PC-3 (cell line): ENCODE measurements around the gene KIF2A. TPM values are rescaled to one million over a fixed set of nuclear protein-coding genes. Genes with fewer than 3 reads are reported as not detected.

Experiments
- ATAC-seq: fragments of 200-7000 bp; cut with Tn5 transposase; 2 replicates; pipeline ENCODE4 v1.9.1; 2020; ENCODE audit warnings: mild to moderate bottlenecking, moderate library complexity
- BruUV-seq: library from RNA; stranded (reverse); fragments of 400-500 nt; replicated peaks from 2 replicates; lab custom pipeline; 2021; lab: Mats Ljungman, UMichigan
- CTCF ChIA-PET: fragments of 300-600 bp; sonication (Branson Sonifier 250); formaldehyde crosslinking; loops from one replicate; lab custom pipeline; 2022; ENCODE audit warnings: antibody characterized with exemption; lab: Charles Lee
- POLR2A ChIA-PET: fragments of 300-600 bp; sonication (Branson Sonifier 250); formaldehyde crosslinking; loops from one replicate; lab custom pipeline; 2022; ENCODE audit warnings: antibody characterized with exemption; ENCODE audit not compliant: unreplicated experiment; lab: Charles Lee
- DNase-seq: peaks from one replicate; pipeline ENCODE4 v3.0.0-alpha.2; 2015
- H2AFZ ChIP-seq: fragments of 300-600 bp; sonication (generic); 2 replicates; pipeline ENCODE4 v1.6.0; 2016; ENCODE audit warnings: antibody characterized with exemption, low read length
- H3F3A ChIP-seq: fragments of 300-600 bp; sonication (generic); one replicate; pipeline ENCODE4 v1.6.0; 2017; ENCODE audit warnings: antibody characterized with exemption, low read length, control low read depth, mild to moderate bottlenecking; ENCODE audit not compliant: unreplicated experiment
- H3K27ac ChIP-seq: fragments of 300-600 bp; sonication (generic); 2 replicates; pipeline ENCODE4 v1.5.1; 2016; ENCODE audit warnings: mild to moderate bottlenecking, low read length
- H3K27me3 ChIP-seq: fragments of 300-600 bp; sonication (generic); 2 replicates; pipeline ENCODE4 v1.6.1; 2016; ENCODE audit warnings: low read length, mixed read lengths
- H3K36me3 ChIP-seq: fragments of 300-600 bp; sonication (generic); 2 replicates; pipeline ENCODE4 v1.6.1; 2016; ENCODE audit warnings: low read depth, mixed run types, low read length, mixed read lengths
- H3K4me1 ChIP-seq: fragments of 300-600 bp; sonication (generic); 2 replicates; pipeline ENCODE4 v1.5.1; 2016; ENCODE audit warnings: low read length; ENCODE audit not compliant: insufficient read depth
- H3K4me2 ChIP-seq: fragments of 300-600 bp; sonication (generic); 2 replicates; pipeline ENCODE4 v1.6.0; 2016; ENCODE audit warnings: low read length
- H3K4me3 ChIP-seq: fragments of 300-600 bp; sonication (generic); 2 replicates; pipeline ENCODE4 v1.5.1; 2016; ENCODE audit warnings: mild to moderate bottlenecking, low read length, mixed read lengths
- H3K79me2 ChIP-seq: fragments of 300-600 bp; sonication (generic); 2 replicates; pipeline ENCODE4 v1.6.1; 2017; ENCODE audit warnings: low read length, mixed read lengths
- H3K9ac ChIP-seq: fragments of 300-600 bp; sonication (generic); 2 replicates; pipeline ENCODE4 v1.6.0; 2016; ENCODE audit warnings: mild to moderate bottlenecking, low read length
- H3K9me2 ChIP-seq: fragments of 300-600 bp; sonication (generic); replicated peaks from 2 replicates; pipeline ENCODE4 v1.6.1; 2016; ENCODE audit warnings: mixed run types, low read length, mixed read lengths
- H3K9me3 ChIP-seq: fragments of 300-600 bp; sonication (generic); 2 replicates; pipeline ENCODE4 v1.6.1; 2016; ENCODE audit warnings: low read length, mixed read lengths
- H4K20me1 ChIP-seq: fragments of 300-600 bp; sonication (generic); 2 replicates; pipeline ENCODE4 v1.6.1; 2016; ENCODE audit warnings: low read length, mixed read lengths
- CTCF ChIP-seq: fragments of 300-600 bp; sonication (generic); conservative IDR thresholded peaks from 2 replicates; pipeline ENCODE4 v1.5.1; 2017; ENCODE audit warnings: antibody characterized with exemption, low read depth, mild to moderate bottlenecking, low read length
- EZH2 ChIP-seq: fragments of 300-600 bp; sonication (generic); IDR thresholded peaks from one replicate; pipeline ENCODE4 v1.6.1; 2017; ENCODE audit warnings: antibody characterized with exemption, mild to moderate bottlenecking, low read length; ENCODE audit not compliant: unreplicated experiment
- EZH2phosphoT487 ChIP-seq: fragments of 300-600 bp; sonication (generic); IDR thresholded peaks from 2 replicates; pipeline ENCODE4 v1.6.1; 2018; ENCODE audit warnings: mild to moderate bottlenecking, antibody characterized with exemption, low read length, borderline replicate concordance
- intact Hi-C: fragments of 100-400 bp; cut with micrococcal nuclease; formaldehyde crosslinking; loops from 2 replicates; pipeline ENCODE4 v1.9.0; 2023
- total RNA-seq: library from RNA; depleted of rRNA; stranded (reverse); fragments of >200 nt; gene quantifications from 2 replicates; pipeline ENCODE4 v1.2.3, GENCODE V29; 2014

KIF2A gene
- total RNA-seq, 1 experiment from 2014 or later, result 26.4 TPM

GRCh38 chr5:62310426-62311143 lies 4.6 kb downstream of the KIF2A start:
- Histone ChIP-seq H4K20me1 (peaks cover 36% of the 10 kb centered on the region), H3K9me2 (no peaks in the 10 kb centered on the region), H3K9me3 (no peaks in the 10 kb centered on the region), H3K4me1 (peaks cover 35% of the 10 kb centered on the region), H3K9ac (no peak overlapping the region), H3K36me3 (no peaks in the 10 kb centered on the region), H2AFZ (no peak overlapping the region), H3F3A (no peaks in the 10 kb centered on the region), H3K27me3 (no peaks in the 10 kb centered on the region), H3K79me2 (peaks cover 92% of the 10 kb centered on the region), H3K4me2 (no peak overlapping the region), H3K27ac (no peak overlapping the region), H3K4me3 (no peak overlapping the region)
- DNase-seq, result no peak
- TF ChIP-seq CTCF, result no peak
- no peak for TF ChIP-seq EZH2
- TF ChIP-seq EZH2phosphoT487, result no peak
- ChIA-PET POLR2A (no interaction called here), CTCF (no interaction called here)
- intact Hi-C loops, result no loop called here
- no TSS peak for BruUV-seq
- ATAC-seq, result no peak

GRCh38 chr5:62312036-62312435 lies 6.0 kb downstream of the KIF2A start:
- Histone ChIP-seq H3K4me2 (no peak overlapping the region), H3K4me3 (no peak overlapping the region), H3K9me2 (no peaks in the 10 kb centered on the region), H3F3A (no peaks in the 10 kb centered on the region), H3K9ac (no peak overlapping the region), H2AFZ (no peak overlapping the region), H4K20me1 (peaks cover 36% of the 10 kb centered on the region), H3K27me3 (no peaks in the 10 kb centered on the region), H3K9me3 (no peaks in the 10 kb centered on the region), H3K79me2 (peaks cover 98% of the 10 kb centered on the region), H3K27ac (peak overlapping the region; percentile 20), H3K36me3 (no peaks in the 10 kb centered on the region), H3K4me1 (peaks cover 33% of the 10 kb centered on the region)
- DNase-seq, result no peak
- TF ChIP-seq CTCF (no peak), EZH2phosphoT487 (no peak), EZH2 (no peak)
- BruUV-seq, result no TSS peak
- intact Hi-C loops, result no loop called here
- peak; percentile 31; the same call in 1 of the 2 replicates for ATAC-seq
- ChIA-PET POLR2A (no interaction called here), CTCF (no interaction called here)

- Histone ChIP-seq H4K20me1 (peaks cover 39% of the 10 kb centered on the region), H3K27ac (peak overlapping the region; percentile 20), H3K36me3 (no peaks in the 10 kb centered on the region), H3K4me1 (peaks cover 27% of the 10 kb centered on the region), H3K9me3 (no peaks in the 10 kb centered on the region), H2AFZ (no peak overlapping the region), H3F3A (no peaks in the 10 kb centered on the region), H3K79me2 (peaks cover 98% of the 10 kb centered on the region), H3K9ac (no peak overlapping the region), H3K4me3 (no peak overlapping the region), H3K27me3 (no peaks in the 10 kb centered on the region), H3K9me2 (no peaks in the 10 kb centered on the region), H3K4me2 (no peak overlapping the region)
- intact Hi-C loops, result no loop called here
- no TSS peak for BruUV-seq
- ChIA-PET POLR2A (no interaction called here), CTCF (no interaction called here)
- ATAC-seq, result peak; percentile 29
- DNase-seq, result no peak
- TF ChIP-seq EZH2 (no peak), CTCF (no peak), EZH2phosphoT487 (no peak)
Measured at GRCh38 chr5:62312674-62313073, 6.7 kb downstream of the KIF2A start.
